D721Med (cell line): Measurements from ENCODE around the gene ARG1.

Experiments
- DNase-seq: peaks from one replicate; pipeline ENCODE4 v3.0.0; 2011; ENCODE audit warnings: low spot score; ENCODE audit not compliant: insufficient read length
- FAIRE-seq: peaks from 2 replicates; lab custom pipeline; 2011; peaks lifted over from hg19 to GRCh38; lab: Jason Lieb, UNC
- CTCF ChIP-seq: IDR thresholded peaks from 2 replicates; pipeline ENCODE4 v1.5.1; 2012; ENCODE audit warnings: mild to moderate bottlenecking, control low read depth; ENCODE audit not compliant: insufficient read depth; ENCODE audit errors: missing control alignments

The ARG1 gene

GRCh38 chr6:131586543-131586942 lies 13.5 kb downstream of the ARG1 start:
- DNase-seq: no peak
- no peak for TF ChIP-seq CTCF
- no peak for FAIRE-seq

- no peak for TF ChIP-seq CTCF
- FAIRE-seq: no peak
- DNase-seq: no peak
Measured at GRCh38 chr6:131587909-131588308, 14.9 kb downstream of the ARG1 start.

- no peak for TF ChIP-seq CTCF
- FAIRE-seq (no peak), DNase-seq (no peak)
Measured at GRCh38 chr6:131588643-131589042, 15.6 kb downstream of the ARG1 start.

- no peak for FAIRE-seq
- DNase-seq: no peak
- TF ChIP-seq CTCF: no peak
Measured at GRCh38 chr6:131592935-131593334, 19.9 kb downstream of the ARG1 start.

- FAIRE-seq (no peak), DNase-seq (no peak)
- no peak for TF ChIP-seq CTCF
Measured at GRCh38 chr6:131594074-131594473, 21.0 kb downstream of the ARG1 start.

GRCh38 chr6:131597446-131597845 lies 24.4 kb downstream of the ARG1 start:
- DNase-seq: no peak
- no peak for TF ChIP-seq CTCF
- FAIRE-seq: no peak

- DNase-seq (no peak), FAIRE-seq (no peak)
- no peak for TF ChIP-seq CTCF
Measured at GRCh38 chr6:131600716-131601115, 27.7 kb downstream of the ARG1 start.
